IMR-90 (cell line): Measurements from ENCODE around the gene IFNGR1. TPM values are rescaled to one million over a fixed set of nuclear protein-coding genes. Genes with fewer than 3 reads are reported as not detected.

Source experiments
- ATAC-seq: fragments of 200-7000 bp; cut with Tn5 transposase; 2 replicates; pipeline ENCODE4 v1.9.1; 2020; ENCODE audit warnings: low read depth, mild to moderate bottlenecking, moderate library complexity
- BruUV-seq: library from RNA; stranded (reverse); fragments of 400-500 nt; replicated peaks from 2 replicates; lab custom pipeline; 2021; lab: Mats Ljungman, UMichigan
- CTCF ChIA-PET: fragments of 300-600 bp; formaldehyde crosslinking; extraction: SDS; loops from one replicate; lab custom pipeline; 2021; ENCODE audit warnings: antibody characterized with exemption; lab: Yijun Ruan, JAX
- POLR2A ChIA-PET: fragments of 300-600 bp; sonication (Branson Sonifier 250); formaldehyde crosslinking; loops from one replicate; lab custom pipeline; 2022; ENCODE audit warnings: antibody characterized with exemption; ENCODE audit not compliant: unreplicated experiment; lab: Charles Lee
- DNase-seq: peaks from one replicate; pipeline ENCODE4 v3.0.0; 2013
- H2AFZ ChIP-seq: replicated peaks from 2 replicates; pipeline ENCODE3; 2013; ENCODE audit warnings: low read length, mild to moderate bottlenecking; ENCODE audit not compliant: poor library complexity
- H2AK5ac ChIP-seq: 2 replicates; pipeline ENCODE4 v1.6.1; 2013; ENCODE audit warnings: low read depth, low read length, inconsistent platforms
- H2AK9ac ChIP-seq: replicated peaks from 2 replicates; pipeline ENCODE3; 2013; ENCODE audit warnings: mild to moderate bottlenecking, low read depth, low read length, moderate library complexity; ENCODE audit not compliant: poor library complexity
- H2BK120ac ChIP-seq: 2 replicates; pipeline ENCODE4 v1.6.1; 2013; ENCODE audit warnings: low read depth, low read length, inconsistent platforms
- H2BK15ac ChIP-seq: 3 replicates; pipeline ENCODE4 v1.6.1; 2013; ENCODE audit warnings: low read depth, low read length, inconsistent platforms
- H2BK20ac ChIP-seq: 2 replicates; pipeline ENCODE4 v1.6.1; 2013; ENCODE audit warnings: low read depth, mild to moderate bottlenecking, inconsistent platforms, low read length, moderate library complexity
- H2BK5ac ChIP-seq: 2 replicates; pipeline ENCODE4 v1.6.1; 2013; ENCODE audit warnings: mild to moderate bottlenecking, low read depth, low read length, inconsistent platforms; ENCODE audit not compliant: poor library complexity, severe bottlenecking
- H3K14ac ChIP-seq: replicated peaks from 2 replicates; pipeline ENCODE4 v1.6.1; 2013; ENCODE audit warnings: low read depth, low read length, inconsistent platforms
- H3K18ac ChIP-seq: 2 replicates; pipeline ENCODE4 v1.6.1; 2013; ENCODE audit warnings: low read depth, low read length, control low read depth
- H3K23ac ChIP-seq: 2 replicates; pipeline ENCODE4 v1.6.1; 2013; ENCODE audit warnings: low read depth, low read length, inconsistent platforms
- H3K27ac ChIP-seq: 2 replicates; pipeline ENCODE4 v1.5.1; 2013; ENCODE audit warnings: mild to moderate bottlenecking, control low read depth, low read length; ENCODE audit not compliant: insufficient read depth
- H3K27me3 ChIP-seq: 2 replicates; pipeline ENCODE4 v1.6.1; 2013; ENCODE audit warnings: low read length; ENCODE audit not compliant: control insufficient read depth, insufficient read depth
- H3K36me3 ChIP-seq: 2 replicates; pipeline ENCODE4 v1.6.1; 2013; ENCODE audit warnings: low read length, mixed read lengths; ENCODE audit not compliant: control insufficient read depth, insufficient read depth
- H3K4ac ChIP-seq: 2 replicates; pipeline ENCODE4 v1.6.1; 2013; ENCODE audit warnings: low read depth, low read length, inconsistent platforms
- H3K4me1 ChIP-seq: 2 replicates; pipeline ENCODE4 v1.6.1; 2013; ENCODE audit warnings: low read length, mixed read lengths; ENCODE audit not compliant: control insufficient read depth, insufficient read depth
- H3K4me2 ChIP-seq: 2 replicates; pipeline ENCODE4 v1.6.1; 2013; ENCODE audit warnings: low read depth, mild to moderate bottlenecking, control low read depth, low read length, moderate library complexity
- H3K4me3 ChIP-seq: 2 replicates; pipeline ENCODE4 v1.5.1; 2013; ENCODE audit warnings: low read depth, mild to moderate bottlenecking, control low read depth, low read length, moderate library complexity; ENCODE audit not compliant: insufficient read depth
- H3K56ac ChIP-seq: 2 replicates; pipeline ENCODE4 v1.6.1; 2013; ENCODE audit warnings: low read length, inconsistent platforms; ENCODE audit not compliant: insufficient read depth; ENCODE audit errors: extremely low read depth
- H3K79me1 ChIP-seq, 2 experiments: 2 replicates each; pipeline ENCODE4 v1.6.1; 2013; ENCODE audit warnings: low read length in 2 of 2, inconsistent platforms in 1 of 2, low read depth in 1 of 2
- H3K9ac ChIP-seq: 2 replicates; pipeline ENCODE4 v1.6.1; 2013; ENCODE audit warnings: low read depth, low read length, control low read depth
- H3K9me1 ChIP-seq: 2 replicates; pipeline ENCODE4 v1.6.1; 2013; ENCODE audit warnings: low read length, inconsistent platforms; ENCODE audit not compliant: insufficient read depth
- H3K9me3 ChIP-seq: 2 replicates; pipeline ENCODE4 v1.6.1; 2013; ENCODE audit warnings: low read length; ENCODE audit not compliant: control insufficient read depth, insufficient read depth
- H4K20me1 ChIP-seq: 2 replicates; pipeline ENCODE4 v1.6.1; 2013; ENCODE audit warnings: low read length, inconsistent platforms; ENCODE audit not compliant: insufficient read depth
- H4K5ac ChIP-seq: 2 replicates; pipeline ENCODE4 v1.6.1; 2013; ENCODE audit warnings: mild to moderate bottlenecking, low read depth, low read length, control low read depth
- H4K8ac ChIP-seq, 2 experiments: 2 replicates each; pipeline ENCODE4 v1.6.1; 2013; ENCODE audit warnings: low read depth in 2 of 2, low read length in 2 of 2, control low read depth in 1 of 2, inconsistent platforms in 1 of 2
- H4K91ac ChIP-seq: 2 replicates; pipeline ENCODE4 v1.6.1; 2013; ENCODE audit warnings: low read depth, low read length, inconsistent platforms; ENCODE audit not compliant: insufficient read depth
- BHLHE40 ChIP-seq: fragments of 150-350 bp; IDR thresholded peaks from 2 replicates; pipeline ENCODE4 v1.6.1; 2016; ENCODE audit warnings: mild to moderate bottlenecking, low read depth, low read length
- CEBPB ChIP-seq: IDR thresholded peaks from 2 replicates; pipeline ENCODE4 v1.6.1; 2012; ENCODE audit warnings: low read depth, low read length, improper control_type of control experiment
- CHD1 ChIP-seq: IDR thresholded peaks from 2 replicates; pipeline ENCODE4 v1.6.1; 2012; ENCODE audit warnings: low read depth, low read length, improper control_type of control experiment
- CTCF ChIP-seq: conservative IDR thresholded peaks from 2 replicates; pipeline ENCODE4 v1.5.1; 2012; ENCODE audit warnings: mild to moderate bottlenecking, low read depth, low read length, improper control_type of control experiment
- ELK1 ChIP-seq: fragments of 150-350 bp; IDR thresholded peaks from 2 replicates; pipeline ENCODE4 v1.6.1; 2016; ENCODE audit warnings: low read depth, mild to moderate bottlenecking, low read length, moderate library complexity, borderline replicate concordance
- MAFK ChIP-seq: IDR thresholded peaks from 2 replicates; pipeline ENCODE4 v1.6.1; 2012; ENCODE audit warnings: low read depth, low read length, improper control_type of control experiment
- MAZ ChIP-seq: IDR thresholded peaks from 2 replicates; pipeline ENCODE4 v1.6.1; 2012; ENCODE audit warnings: low read depth, mild to moderate bottlenecking, low read length, improper control_type of control experiment, moderate library complexity, borderline replicate concordance
- NFE2L2 ChIP-seq: fragments of 150-350 bp; IDR thresholded peaks from 2 replicates; pipeline ENCODE4 v1.6.1; 2016; ENCODE audit warnings: low read depth, mild to moderate bottlenecking, low read length
- POLR2A ChIP-seq: IDR thresholded peaks from 2 replicates; pipeline ENCODE4 v1.6.1; 2012; ENCODE audit warnings: mild to moderate bottlenecking, low read depth, low read length
- RAD21 ChIP-seq: IDR thresholded peaks from 2 replicates; pipeline ENCODE4 v1.6.1; 2012; ENCODE audit warnings: low read length, improper control_type of control experiment
- RCOR1 ChIP-seq: IDR thresholded peaks from 2 replicates; pipeline ENCODE4 v1.6.1; 2012; ENCODE audit warnings: mild to moderate bottlenecking, low read length, improper control_type of control experiment; ENCODE audit not compliant: insufficient replicate concordance
- RFX5 ChIP-seq: IDR thresholded peaks from 2 replicates; pipeline ENCODE4 v1.8.0; 2012; ENCODE audit warnings: low read depth, mild to moderate bottlenecking, low read length, moderate library complexity
- SMC3 ChIP-seq: fragments of 150-350 bp; IDR thresholded peaks from 2 replicates; pipeline ENCODE4 v1.6.1; 2016; ENCODE audit warnings: low read depth, mild to moderate bottlenecking, antibody characterized with exemption, low read length, moderate library complexity
- USF2 ChIP-seq: fragments of 150-350 bp; IDR thresholded peaks from 2 replicates; pipeline ENCODE4 v1.6.1; 2017; ENCODE audit warnings: mild to moderate bottlenecking, antibody characterized with exemption, low read length, low read depth
- WGBS, 2 experiments: methylation state at CpG; one replicate each; pipeline versions ENCODE4 v1.1.5 to v1.1.7; 2013; ENCODE audit warnings: missing lambda C conversion rate in 2 of 2; ENCODE audit not compliant: insufficient read length in 1 of 2; ENCODE audit errors: extremely low coverage in 2 of 2; 5-methylcytosine and 5-hydroxymethylcytosine counted together
- dilution Hi-C: fragments of 300-500 bp; cut with HindIII; formaldehyde crosslinking; loops from one replicate; pipeline ENCODE4 v1.14.3; 2018; ENCODE audit warnings: low sequenced_read_pairs; ENCODE audit not compliant: unreplicated experiment
- in situ Hi-C: fragments of 300-500 bp; cut with MboI; formaldehyde crosslinking; loops from 3 replicates; pipeline ENCODE4 v1.14.3; 2019; ENCODE audit warnings: low sequenced_read_pairs, inconsistent platforms, mixed read lengths
- intact Hi-C: fragments of 100-400 bp; cut with micrococcal nuclease; formaldehyde crosslinking; loops from 2 replicates; pipeline ENCODE4 v1.10.0; 2022
- polyA plus RNA-seq, 3 experiments: library from polyadenylated mRNA; depleted of rRNA; stranded (reverse); fragments of >200 nt; gene quantifications; 2 replicates each; pipeline ENCODE4 v1.2.3, GENCODE V29; 2012; ENCODE audit warnings: low replicate concordance in 1 of 3
- total RNA-seq: library from RNA; depleted of rRNA; stranded (reverse); fragments of >200 nt; gene quantifications from 2 replicates; pipeline ENCODE4 v1.2.3, GENCODE V29; 2012

Gene IFNGR1
- total and polyA plus RNA-seq, 2 of the 4 experiments (the other 2 are of a cell fraction): 19.1 to 25.6 TPM

- Histone ChIP-seq H3K36me3 (peaks cover 25% of the 10 kb centered on the region), H2BK5ac (no peak overlapping the region)
- dilution Hi-C loops: no loop called here
Measured at GRCh38 chr6:137200288-137200687, 18.9 kb downstream of the IFNGR1 start.

More at GRCh38 chr6:137200288-137200687, 18.9 kb downstream of the IFNGR1 start:
- peaks cover 0 to 2% of the 10 kb centered on the region in 2 experiments; a peak in 2 of 4 replicates for H3K79me1 ChIP-seq
- H4K5ac ChIP-seq: no peak overlapping the region
- no peak overlapping the region for H2BK20ac ChIP-seq
- H2BK15ac ChIP-seq: no peak overlapping the region
- no peaks in the 10 kb centered on the region for H3K4me1 ChIP-seq
- TF ChIP-seq CTCF: no peak
- TF ChIP-seq RCOR1: no peak
- TF ChIP-seq RFX5: no peak
- no peak for TF ChIP-seq MAFK
- no peak for TF ChIP-seq USF2
- TF ChIP-seq NFE2L2: no peak
- TF ChIP-seq POLR2A: no peak
- TF ChIP-seq BHLHE40: no peak
- TF ChIP-seq ELK1: no peak
- TF ChIP-seq RAD21: no peak
- no peak for TF ChIP-seq SMC3
- no peak for TF ChIP-seq CHD1
- TF ChIP-seq CEBPB: no peak
- no peak for TF ChIP-seq MAZ
- H3K18ac ChIP-seq: no peak overlapping the region
- H2AK5ac ChIP-seq: no peak overlapping the region
- no peak overlapping the region for H4K91ac ChIP-seq
- H3K27ac ChIP-seq: no peak overlapping the region
- in situ Hi-C loops (no loop called here), intact Hi-C loops (no loop called here)
- no peaks in the 10 kb centered on the region for H3K27me3 ChIP-seq
- H2BK120ac ChIP-seq: no peak overlapping the region
- ChIA-PET CTCF (no interaction called here), POLR2A (no interaction called here)
- no peak overlapping the region for H3K4me2 ChIP-seq
- H2AFZ ChIP-seq: no peak overlapping the region
- no peak overlapping the region for H3K9ac ChIP-seq
- no peaks in the 10 kb centered on the region for H3K9me3 ChIP-seq
- no peak overlapping the region for H3K56ac ChIP-seq
- H3K4ac ChIP-seq: no peak overlapping the region
- no peaks in the 10 kb centered on the region for H3K9me1 ChIP-seq
- no peak overlapping the region for H2AK9ac ChIP-seq
- H3K4me3 ChIP-seq: no peak overlapping the region
- BruUV-seq: no TSS peak
- no peak overlapping the region for H3K23ac ChIP-seq
- H4K20me1 ChIP-seq: no peaks in the 10 kb centered on the region
- no peak overlapping the region for H3K14ac ChIP-seq
- WGBS, 2 experiments: no CpG with 5 or more reads among the region's 4 CpGs
- H4K8ac ChIP-seq: no peak overlapping the region
- ATAC-seq (no peak), DNase-seq (no peak)
